HG03196 (cell line): ENCODE data around the gene TMEM35A.
A peak's percentile ranks its signal among the peaks of the same experiment; 100 is the strongest.
"Not testable (repeated sequence)": the region's sequence is repeated elsewhere in the genome, so short reads cannot be mapped to it uniquely, and the experiment has no call there.

Experiments
- ATAC-seq: cut with Tn5 transposase; IDR thresholded peaks from one replicate; pipeline ENCODE4 v1.9.1; 2021; ENCODE audit not compliant: unreplicated experiment

The TMEM35A gene

DNA sequence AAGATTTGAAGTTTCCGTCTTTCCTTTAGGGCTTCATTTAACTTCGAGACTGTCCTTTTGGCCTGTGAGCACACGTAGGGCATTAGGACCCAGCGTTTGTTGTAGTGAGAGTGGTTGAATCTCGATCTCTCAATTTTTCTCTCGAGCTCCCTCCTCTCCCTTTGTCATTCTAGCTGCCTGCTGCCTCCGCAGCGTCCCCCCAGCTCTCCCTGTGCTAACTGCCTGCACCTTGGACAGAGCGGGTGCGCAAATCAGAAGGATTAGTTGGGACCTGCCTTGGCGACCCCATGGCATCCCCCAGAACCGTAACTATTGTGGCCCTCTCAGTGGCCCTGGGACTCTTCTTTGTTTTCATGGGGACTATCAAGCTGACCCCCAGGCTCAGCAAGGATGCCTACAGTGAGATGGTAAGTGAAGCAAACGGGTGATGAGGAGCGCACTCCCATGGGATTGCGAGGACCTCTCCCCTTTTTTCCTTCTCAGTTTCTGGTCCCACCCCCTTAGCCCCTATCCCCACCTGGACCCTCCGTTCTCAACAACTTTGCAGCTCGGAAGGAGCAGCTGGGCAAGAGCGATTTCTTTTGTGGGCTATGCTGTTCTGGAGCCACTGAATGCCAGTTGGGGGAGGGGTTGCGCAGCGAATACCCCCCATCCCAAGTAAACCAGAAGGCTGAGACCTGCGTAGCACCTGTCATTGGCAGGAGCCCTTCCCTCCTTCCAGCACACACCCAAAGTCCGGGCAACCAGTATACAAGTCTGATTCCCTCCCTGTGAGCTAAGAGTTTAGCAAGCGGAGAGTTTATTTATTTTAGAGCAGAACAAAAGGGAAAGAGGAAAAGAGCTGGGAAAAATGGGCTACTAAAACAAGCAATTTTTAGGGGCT is at the start of gene TMEM35A:
TSS of gene TMEM35A (plus strand) at position 164 of the 883 bp plus-strand sequence. CDS start at position 288, 124 bp downstream.
- ATAC-seq: no peak

DNA sequence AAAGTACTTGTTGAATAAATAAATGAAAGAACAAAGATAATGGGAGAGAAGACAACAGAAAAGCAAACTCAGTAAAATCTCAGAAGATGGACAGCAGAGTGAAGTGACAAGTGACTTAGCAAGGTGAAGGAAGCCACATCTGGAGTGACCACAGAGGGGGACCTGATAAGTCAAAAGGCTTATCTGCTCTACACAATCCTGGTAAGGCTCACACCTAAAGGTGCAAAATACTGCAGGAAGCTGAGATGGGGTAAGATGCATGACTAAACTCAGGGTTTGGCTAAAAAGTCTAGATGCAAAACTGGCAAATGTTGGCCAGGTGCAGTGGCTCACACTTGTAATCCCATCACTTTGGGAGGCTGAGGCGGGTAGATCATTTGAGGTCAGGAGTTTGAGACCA is 49.0 kb upstream of the TMEM35A start:
- no peak for ATAC-seq

- ATAC-seq: no peak
These were observed 41.4 kb upstream of the TMEM35A start for GRCh38 chrX:101037231-101037630.

- ATAC-seq: no peak
These were observed 38.5 kb upstream of the TMEM35A start for GRCh38 chrX:101040197-101040596.

DNA sequence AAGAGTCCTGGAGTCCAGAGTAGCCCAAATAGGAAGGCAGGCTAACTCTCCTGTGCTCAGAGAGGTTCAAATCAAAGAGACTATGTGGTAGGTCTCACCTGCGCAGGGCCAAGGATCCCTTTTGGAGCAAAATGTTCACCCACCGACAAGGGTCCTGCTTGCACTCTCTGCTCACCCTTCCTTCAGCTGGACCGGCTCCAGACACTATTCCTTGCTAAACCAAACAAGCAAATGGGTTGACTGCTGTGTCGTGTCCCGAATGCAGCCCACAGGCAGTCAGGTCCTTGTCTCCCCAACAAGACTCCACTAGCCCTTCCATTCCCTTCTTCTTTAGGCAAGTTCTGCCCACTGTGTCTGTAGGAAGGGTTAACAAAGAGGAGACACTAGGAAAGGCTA is 27.5 kb upstream of the TMEM35A start:
- ATAC-seq: peak; percentile 2

DNA sequence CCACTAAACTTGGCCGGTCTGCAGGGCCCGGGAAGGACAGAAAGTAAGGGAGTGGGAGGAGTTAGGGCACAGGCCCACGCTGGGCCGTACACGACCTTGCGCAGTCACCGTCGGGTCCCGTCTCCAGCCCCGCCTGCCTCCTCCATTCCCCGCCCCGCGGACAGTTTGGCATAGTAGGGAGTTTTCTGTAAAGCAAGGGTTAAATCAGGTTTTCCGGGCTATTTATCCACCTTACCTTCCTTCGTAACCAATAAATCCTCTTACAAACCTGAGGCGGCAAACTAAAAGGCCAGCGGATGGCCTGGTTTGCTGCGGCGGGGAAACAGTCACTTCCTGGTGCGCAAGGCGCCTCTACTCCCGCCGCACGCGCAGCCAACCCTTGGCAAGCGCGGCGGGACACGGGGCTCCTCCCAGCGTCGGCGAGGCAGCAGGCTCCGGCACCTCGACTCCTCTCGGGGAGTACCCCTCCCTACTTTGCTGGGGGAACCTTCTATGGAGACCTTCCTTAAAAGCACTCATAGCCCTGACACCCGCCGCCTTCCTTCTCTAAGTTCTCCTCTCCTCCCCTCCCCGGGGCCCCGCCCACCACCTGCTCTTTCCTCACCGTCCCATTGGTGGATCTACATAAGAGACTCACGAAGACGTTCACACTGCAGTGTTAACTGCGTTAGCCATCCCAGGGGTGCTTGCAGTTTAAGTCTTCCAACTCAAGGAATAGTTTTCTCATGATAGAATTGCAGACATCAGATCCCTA is 27.0 kb upstream of the TMEM35A start, which contains the start of gene TRMT2B:
TSS of gene TRMT2B (minus strand) at position 563 of the 754 bp plus-strand sequence. CDS start 9,822 bp downstream, outside the sequence.
- peak; percentile 95 for ATAC-seq

- not testable (repeated sequence) for ATAC-seq
These were observed 22.1 kb upstream of the TMEM35A start for GRCh38 chrX:101056551-101056950.

- peak; percentile 69 for ATAC-seq
These were observed 21.5 kb upstream of the TMEM35A start for GRCh38 chrX:101057093-101057714.

- ATAC-seq: no peak
These were observed 16.5 kb upstream of the TMEM35A start for GRCh38 chrX:101062176-101062575.

- no peak for ATAC-seq
These were observed 7.1 kb upstream of the TMEM35A start for GRCh38 chrX:101071582-101071981.

- no peak for ATAC-seq
These were observed 1.1 kb downstream of the TMEM35A start for GRCh38 chrX:101079736-101080270.

- ATAC-seq: no peak
These were observed 1.8 kb downstream of the TMEM35A start for GRCh38 chrX:101080326-101081124.

DNA sequence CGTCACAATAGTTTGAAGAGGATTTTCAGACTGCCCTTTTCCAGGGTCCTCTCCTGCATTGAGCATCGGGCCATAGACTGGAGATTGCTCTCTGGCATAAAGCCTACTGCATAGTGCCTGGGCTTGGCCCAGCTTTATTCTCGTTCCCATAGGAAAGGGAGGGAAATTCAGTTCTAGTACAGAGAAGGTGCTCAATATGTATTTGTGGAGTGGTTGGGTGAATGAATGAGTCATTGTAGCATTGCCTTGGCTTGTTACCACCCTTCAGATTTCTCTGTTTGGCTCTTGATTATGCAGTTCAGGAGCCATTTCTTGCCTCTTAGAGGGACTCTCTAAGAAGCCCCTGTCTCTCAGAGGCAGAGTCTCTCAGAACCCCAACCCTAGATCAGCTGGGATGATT is 2.6 kb downstream of the TMEM35A start:
- no peak for ATAC-seq

- no peak for ATAC-seq
These were observed 13.1 kb downstream of the TMEM35A start for GRCh38 chrX:101091817-101092216.

DNA sequence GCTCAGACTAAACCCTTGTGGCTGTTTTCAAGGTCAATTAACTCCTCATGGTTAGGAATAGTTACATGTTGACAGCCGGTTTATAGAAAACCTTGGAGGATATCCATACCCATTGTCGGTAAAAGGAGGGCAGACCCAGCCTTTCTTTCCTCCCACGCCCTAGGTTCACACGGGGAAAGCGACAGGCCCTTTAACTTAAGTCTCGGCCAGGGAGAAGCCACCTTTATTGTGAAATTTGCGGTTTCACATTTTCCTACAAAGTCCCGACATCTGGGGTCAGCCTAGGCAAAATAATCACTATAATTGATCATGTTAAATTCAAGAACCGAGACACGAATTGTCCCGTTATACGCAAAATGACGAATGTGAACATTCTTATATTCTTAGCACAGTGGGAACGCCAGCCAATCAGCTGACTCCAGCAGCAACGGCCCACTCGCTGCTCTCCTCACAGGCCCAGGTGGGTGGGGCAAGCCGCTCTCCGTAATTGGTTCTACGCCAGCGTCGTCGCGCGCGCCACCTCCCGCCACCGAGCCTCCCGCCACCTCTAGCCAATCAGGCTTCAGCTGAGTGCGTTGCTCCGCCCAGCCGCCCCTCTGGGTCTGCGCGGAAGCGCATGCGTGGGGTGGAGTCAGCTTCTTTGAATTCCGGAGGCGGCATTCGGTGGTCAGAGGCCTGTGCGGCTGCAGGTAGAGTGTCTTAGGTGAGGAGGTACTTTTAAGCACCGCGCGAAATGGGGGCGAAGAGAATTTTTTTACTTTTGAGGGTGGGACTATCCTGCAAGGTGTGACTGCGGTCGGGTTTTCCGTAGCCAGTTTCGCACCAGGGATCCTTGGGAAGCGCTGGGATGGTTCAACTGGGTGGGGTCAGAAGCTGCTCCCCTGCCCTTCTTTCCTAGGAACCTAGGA is 19.1 kb downstream of the TMEM35A start, which contains the start of gene CENPI:
TSS of gene CENPI (plus strand) at position 659 of the 908 bp plus-strand sequence. CDS start 2,867 bp downstream, outside the sequence.
- ATAC-seq: peak; percentile 100

DNA sequence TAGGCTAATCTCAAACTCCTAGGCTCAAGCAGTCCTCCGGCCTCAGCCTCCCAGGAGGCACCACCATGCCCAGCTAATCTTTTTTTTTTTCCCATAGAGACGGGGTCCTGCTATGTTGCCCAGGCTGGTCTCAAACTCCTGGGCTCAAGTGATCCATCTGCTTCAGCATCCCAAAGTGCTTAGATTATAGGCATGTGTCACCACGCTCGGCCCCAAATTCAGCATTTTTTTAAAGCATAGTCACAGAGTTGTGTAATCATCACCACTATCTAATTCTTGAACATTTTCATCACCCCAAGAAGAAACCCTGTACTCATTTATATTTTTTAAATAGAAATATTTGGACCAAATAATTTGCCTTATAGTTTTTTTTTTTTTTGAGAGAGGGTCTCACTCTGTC is 29.6 kb downstream of the TMEM35A start:
- ATAC-seq: no peak

GRCh38 chrX:101117701-101118100 is 39.0 kb downstream of the TMEM35A start:
- ATAC-seq: no peak

DNA sequence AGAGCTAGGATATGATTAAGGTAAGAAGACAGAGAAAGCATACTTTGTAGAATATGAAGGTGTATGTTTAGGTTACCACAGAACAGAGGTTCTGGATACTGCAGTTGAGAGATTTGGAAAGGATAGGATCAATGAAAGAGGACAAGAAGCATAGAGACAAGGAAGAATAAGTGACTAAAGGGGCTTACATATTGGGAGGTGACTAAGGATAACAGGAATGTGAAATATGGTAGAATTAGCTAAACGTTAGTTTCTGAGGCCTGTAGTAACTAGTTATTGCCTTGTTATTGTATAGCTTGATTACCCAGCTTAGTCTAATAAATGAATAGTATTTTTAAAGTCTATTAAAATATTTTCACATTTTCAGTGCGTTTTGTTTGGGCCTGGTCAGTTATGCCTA is 57.6 kb downstream of the TMEM35A start:
- ATAC-seq: no peak
